ENCODE measurements around the gene KLRK1. TPM values are rescaled to one million over a fixed set of nuclear protein-coding genes. Genes with fewer than 3 reads are reported as not detected.
"Not testable (repeated sequence)": the region's sequence is repeated elsewhere in the genome, so short reads cannot be mapped to it uniquely, and the experiment has no call there.

The KLRK1 gene
- total RNA-seq, 4 donors from 2014 or later, result 1.1 to 6.4 (median 3.8) TPM

DNA sequence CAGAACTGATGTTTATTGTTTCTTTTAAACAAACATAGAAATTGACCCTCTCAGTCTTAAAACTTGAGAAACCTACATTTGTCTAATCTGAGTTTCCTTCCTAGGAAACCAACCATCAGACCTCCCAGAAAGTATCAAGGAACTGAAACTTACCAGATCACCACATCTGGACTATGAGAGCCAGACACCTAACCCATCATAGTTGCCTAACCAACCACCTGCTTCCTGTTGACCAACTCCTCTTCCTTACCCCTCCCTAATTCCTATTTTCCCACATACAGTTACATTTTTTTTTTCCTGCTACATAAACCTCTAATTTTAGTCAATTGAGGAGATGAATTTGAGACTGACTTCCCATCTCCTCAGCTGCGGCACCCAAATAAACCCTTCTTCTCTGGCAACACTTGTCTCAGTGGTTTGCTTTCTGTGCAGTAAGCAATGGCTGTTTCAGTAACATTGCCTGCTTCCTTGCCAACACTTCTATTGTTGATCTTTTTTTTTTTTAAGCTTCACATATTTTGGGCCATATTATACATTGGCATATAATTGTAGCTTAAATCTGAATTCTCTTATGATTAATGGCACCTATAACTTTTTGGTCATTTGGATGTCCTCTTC is 47.8 kb downstream of the KLRK1 start:
- no peak overlapping the region for H3K27ac ChIP-seq
- H3K36me3 ChIP-seq, result no peaks in the 10 kb centered on the region
- H3K9me3 ChIP-seq, result no peaks in the 10 kb centered on the region
- intact Hi-C loops (cut with DNase I), result no loop called here
- 78 to 92% methylated on average over 1 of the region's 1 CpG for WGBS, 2 donors
- no peak overlapping the region for H3K4me3 ChIP-seq (replicated peaks in 1 of 3)
- H3K27me3 ChIP-seq, result no peaks in the 10 kb centered on the region
- DNase-seq, result no peak
- TF ChIP-seq, protein P1, sequence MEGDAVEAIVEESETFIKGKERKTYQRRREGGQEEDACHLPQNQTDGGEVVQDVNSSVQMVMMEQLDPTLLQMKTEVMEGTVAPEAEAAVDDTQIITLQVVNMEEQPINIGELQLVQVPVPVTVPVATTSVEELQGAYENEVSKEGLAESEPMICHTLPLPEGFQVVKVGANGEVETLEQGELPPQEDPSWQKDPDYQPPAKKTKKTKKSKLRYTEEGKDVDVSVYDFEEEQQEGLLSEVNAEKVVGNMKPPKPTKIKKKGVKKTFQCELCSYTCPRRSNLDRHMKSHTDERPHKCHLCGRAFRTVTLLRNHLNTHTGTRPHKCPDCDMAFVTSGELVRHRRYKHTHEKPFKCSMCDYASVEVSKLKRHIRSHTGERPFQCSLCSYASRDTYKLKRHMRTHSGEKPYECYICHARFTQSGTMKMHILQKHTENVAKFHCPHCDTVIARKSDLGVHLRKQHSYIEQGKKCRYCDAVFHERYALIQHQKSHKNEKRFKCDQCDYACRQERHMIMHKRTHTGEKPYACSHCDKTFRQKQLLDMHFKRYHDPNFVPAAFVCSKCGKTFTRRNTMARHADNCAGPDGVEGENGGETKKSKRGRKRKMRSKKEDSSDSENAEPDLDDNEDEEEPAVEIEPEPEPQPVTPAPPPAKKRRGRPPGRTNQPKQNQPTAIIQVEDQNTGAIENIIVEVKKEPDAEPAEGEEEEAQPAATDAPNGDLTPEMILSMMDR (IDR thresholded peaks at IDR 0.05), result no peak
- no peak for TF ChIP-seq POLR2A (IDR thresholded peaks at IDR 0.05)
- H3K4me1 ChIP-seq, result no peaks in the 10 kb centered on the region

DNA sequence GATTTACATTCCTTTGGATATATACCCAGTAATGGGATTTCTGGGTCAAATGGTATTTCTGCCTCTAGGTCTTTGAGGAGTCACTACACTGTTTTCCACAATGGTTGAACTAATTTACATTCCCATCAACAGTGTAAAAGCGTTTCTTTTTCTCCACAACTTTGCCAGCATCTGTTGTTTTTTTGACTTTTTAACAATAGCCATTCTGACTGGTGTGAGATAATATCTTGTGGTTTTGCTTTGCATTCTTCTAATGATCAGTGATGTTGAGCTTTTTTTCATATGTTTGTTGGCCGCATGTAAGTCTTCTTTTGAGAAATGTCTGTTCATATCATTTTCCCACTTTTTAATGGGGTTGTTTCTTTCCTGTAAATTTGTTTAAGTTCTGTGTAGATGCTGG is 48.9 kb downstream of the KLRK1 start:
- DNase-seq; H3K9me3 ChIP-seq; H3K27me3 ChIP-seq; H3K4me1 ChIP-seq; intact Hi-C loops (cut with DNase I); H3K36me3 ChIP-seq; H3K27ac ChIP-seq; H3K4me3 ChIP-seq (replicated peaks in 1 of 3): not testable (repeated sequence)
- WGBS, 2 donors, result 86 to 90% methylated on average over 2 of the region's 2 CpGs

DNA sequence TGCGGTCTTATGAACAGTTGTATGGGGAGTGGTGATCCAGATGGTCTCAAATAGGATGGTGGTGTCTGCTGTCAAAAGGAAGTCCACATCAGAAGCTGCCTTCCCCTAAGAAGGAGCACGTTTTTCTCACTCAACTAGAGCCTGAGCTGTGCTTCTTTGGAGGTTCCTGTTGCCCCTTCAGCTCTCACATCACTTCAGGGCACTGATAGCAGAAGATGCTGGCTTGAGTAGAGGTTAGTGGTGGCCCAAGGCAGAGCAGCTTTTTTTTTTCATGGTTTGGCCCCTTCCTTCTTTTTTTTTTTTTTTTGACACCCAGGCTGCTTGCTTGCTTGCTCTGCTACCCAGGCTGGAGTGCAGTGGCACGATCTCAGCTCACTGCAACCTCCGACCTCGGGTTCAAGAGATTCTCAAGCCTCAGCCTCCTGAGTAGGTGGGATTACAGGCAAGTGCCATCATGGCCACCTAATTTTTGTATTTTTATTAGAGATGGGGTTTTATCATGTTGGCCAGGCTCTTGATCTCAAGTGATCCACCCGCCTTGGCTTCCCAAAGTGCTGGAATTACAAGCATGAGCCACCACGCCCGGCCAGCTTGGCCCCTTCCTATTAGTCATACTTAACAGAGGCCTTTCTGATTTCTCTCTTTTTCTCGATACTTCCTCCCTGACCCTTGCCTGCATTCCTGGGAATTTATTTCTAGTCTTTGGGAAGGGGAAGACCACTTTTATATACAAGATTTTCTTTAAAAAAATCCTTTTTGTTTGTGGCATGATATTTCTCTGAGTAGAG is 50.6 kb downstream of the KLRK1 start:
- TF ChIP-seq, protein P1 (IDR thresholded peaks at IDR 0.05), result no peak
- TF ChIP-seq POLR2A (IDR thresholded peaks at IDR 0.05), result no peak
- H3K27me3 ChIP-seq, result no peaks in the 10 kb centered on the region
- no peaks in the 10 kb centered on the region for H3K36me3 ChIP-seq
- H3K4me3 ChIP-seq (replicated peaks in 1 of 3), result no peak overlapping the region
- no peaks in the 10 kb centered on the region for H3K4me1 ChIP-seq
- intact Hi-C loops (cut with DNase I), result no loop called here
- no peak for DNase-seq
- H3K27ac ChIP-seq, result no peak overlapping the region
- H3K9me3 ChIP-seq, result no peaks in the 10 kb centered on the region
- WGBS, 2 donors, result 75 to 78% methylated on average over 9 of the region's 9 CpGs

DNA sequence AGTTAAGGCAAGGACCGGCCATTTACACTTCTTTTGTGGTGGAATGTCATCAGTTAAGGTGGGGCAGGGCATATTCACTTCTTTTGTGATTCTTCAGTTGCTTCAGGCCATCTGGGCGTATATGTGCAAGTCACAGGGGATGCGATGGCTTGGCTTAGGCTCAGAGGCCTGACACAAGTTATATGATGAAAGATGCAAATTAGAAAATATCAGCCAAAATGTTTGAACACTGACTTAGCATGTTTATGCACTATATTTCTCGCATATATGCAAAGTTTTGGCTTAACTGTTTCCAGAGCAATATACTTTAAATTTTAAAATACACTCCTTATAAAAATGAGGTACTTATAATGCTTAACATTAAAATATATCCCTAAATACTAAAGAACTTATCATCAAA is 51.4 kb downstream of the KLRK1 start:
- H3K27ac ChIP-seq; H3K27me3 ChIP-seq; intact Hi-C loops (cut with DNase I); H3K36me3 ChIP-seq; H3K9me3 ChIP-seq; DNase-seq; H3K4me3 ChIP-seq (replicated peaks in 1 of 3); H3K4me1 ChIP-seq: not testable (repeated sequence)
- 83 to 89% methylated on average over 4 of the region's 4 CpGs for WGBS, 2 donors

DNA sequence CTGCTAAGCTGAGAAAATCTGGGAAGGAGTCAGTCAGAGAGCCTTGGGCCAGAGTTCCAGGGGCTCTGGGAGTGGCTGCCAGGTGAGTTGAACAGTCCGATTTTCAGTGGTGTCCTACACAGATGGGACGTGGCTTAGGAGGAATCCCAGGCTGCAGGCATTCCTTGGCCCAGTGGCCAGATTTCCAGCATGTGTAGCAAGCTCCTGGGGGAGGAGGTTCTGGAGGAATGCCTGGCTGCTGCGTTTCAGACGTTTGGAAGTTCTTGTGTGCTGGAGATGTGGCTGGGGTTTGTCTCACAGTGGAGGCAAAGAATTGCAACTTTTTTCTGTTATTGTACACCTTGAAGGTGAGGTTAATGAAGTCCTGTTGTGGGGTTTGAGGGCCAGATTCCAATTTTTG is 53.6 kb downstream of the KLRK1 start:
- H3K4me3 ChIP-seq (replicated peaks in 1 of 3); H3K36me3 ChIP-seq; DNase-seq; intact Hi-C loops (cut with DNase I); H3K27me3 ChIP-seq; H3K4me1 ChIP-seq; H3K9me3 ChIP-seq; H3K27ac ChIP-seq: not testable (repeated sequence)
- 46 to 66% methylated on average over 4 of the region's 4 CpGs for WGBS, 2 donors

DNA sequence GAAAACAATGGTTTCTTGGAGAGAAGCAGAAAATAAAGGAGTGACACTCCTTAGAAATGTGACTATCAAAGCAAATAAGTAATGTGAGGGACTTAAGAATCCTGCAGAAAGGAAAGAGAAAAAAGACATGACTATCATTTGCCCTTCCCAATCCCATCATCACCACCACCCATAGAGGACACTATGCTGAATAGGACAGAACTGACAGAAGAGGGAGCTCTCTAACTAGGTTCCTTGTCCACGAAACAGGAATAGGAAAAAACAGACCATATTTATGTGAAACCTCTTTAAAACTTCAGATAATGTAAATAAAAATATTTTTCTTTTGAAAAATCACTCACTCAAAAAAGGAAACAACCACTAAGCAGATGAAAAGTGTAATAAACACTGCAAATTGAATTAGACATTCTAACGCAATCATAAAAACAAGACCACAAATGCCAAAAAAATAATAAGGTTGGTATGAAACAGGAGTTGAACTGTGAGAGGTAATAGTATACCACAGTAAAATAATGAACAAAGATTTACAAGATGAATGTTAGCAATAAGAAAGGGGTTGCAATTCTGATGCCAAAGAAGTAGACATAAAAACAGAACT is 58.1 kb downstream of the KLRK1 start:
- H3K9me3 ChIP-seq, result no peaks in the 10 kb centered on the region
- no peaks in the 10 kb centered on the region for H3K4me1 ChIP-seq
- 46 to 50% methylated on average over 2 of the region's 2 CpGs for WGBS, 2 donors
- no peak for DNase-seq
- H3K4me3 ChIP-seq (replicated peaks in 1 of 3), result no peak overlapping the region
- TF ChIP-seq POLR2A (IDR thresholded peaks at IDR 0.05), result no peak
- TF ChIP-seq, protein P1 (IDR thresholded peaks at IDR 0.05), result peak in 5 of 6 experiments; percentile 17 to 66 (median 64)
- no peaks in the 10 kb centered on the region for H3K27me3 ChIP-seq
- H3K27ac ChIP-seq, result no peak overlapping the region
- intact Hi-C loops (cut with DNase I), result no loop called here
- no peaks in the 10 kb centered on the region for H3K36me3 ChIP-seq

DNA sequence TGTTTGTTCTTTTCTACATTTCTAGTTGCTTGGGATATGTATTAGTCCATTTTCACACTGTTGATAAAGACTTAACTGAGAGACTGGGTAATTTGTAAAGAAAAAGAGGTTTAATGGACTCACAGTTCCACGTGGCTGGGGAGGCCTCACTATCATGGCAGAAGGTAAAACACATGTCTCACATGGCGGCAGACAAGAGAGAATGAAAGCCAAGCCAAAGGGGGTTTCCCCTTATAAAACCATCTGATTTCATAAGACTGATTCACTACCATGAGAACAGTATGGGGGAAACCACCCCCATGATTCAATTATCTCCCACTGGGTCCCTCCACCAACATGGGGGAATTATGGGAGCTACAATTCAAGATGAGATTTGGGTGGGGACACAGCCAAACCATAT is 61.1 kb downstream of the KLRK1 start:
- not testable (repeated sequence) for DNase-seq; H3K27me3 ChIP-seq; H3K27ac ChIP-seq; H3K4me3 ChIP-seq (replicated peaks in 1 of 3); H3K4me1 ChIP-seq; H3K36me3 ChIP-seq; H3K9me3 ChIP-seq
- intact Hi-C loops (cut with DNase I), result loop anchor here (10.0 kb wide), 1 partner anchor 226 kb away; no protein-coding TSS in a partner anchor
- 77 to 82% methylated on average over 2 of the region's 2 CpGs for WGBS, 2 donors
